AG09309 (cell line): Measurements from ENCODE around the gene BTBD10.

Experiments
- DNase-seq: peaks from one replicate; pipeline ENCODE4 v3.0.0-alpha.2; 2010; ENCODE audit warnings: low read depth
- H3K4me3 ChIP-seq: 2 replicates; pipeline ENCODE4 v1.5.1; 2011; ENCODE audit warnings: mild to moderate bottlenecking, low read depth, low read length, moderate library complexity; ENCODE audit not compliant: control insufficient read depth
- CTCF ChIP-seq: IDR thresholded peaks from 2 replicates; pipeline ENCODE4 v1.5.1; 2011; ENCODE audit warnings: mild to moderate bottlenecking, low read depth, low read length, inconsistent platforms; ENCODE audit not compliant: insufficient read depth, control insufficient read depth; ENCODE audit errors: missing control alignments

The BTBD10 gene

GRCh38 chr11:13338019-13338426 lies 125.0 kb downstream of the BTBD10 start:
- TF ChIP-seq CTCF = no peak
- DNase-seq = peak; percentile 21
- peak overlapping the region; percentile 33 for H3K4me3 ChIP-seq
